OCI-LY1 (cell line): ENCODE results near the gene KLHL40.

ENCODE experiments used
- CTCF ChIP-seq: fragments of 200-600 bp; sonication (generic), shearing (Covaris generic); IDR thresholded peaks from 2 replicates; pipeline ENCODE4 v1.5.1; 2017; ENCODE audit warnings: mild to moderate bottlenecking, antibody characterized with exemption, low read length, moderate library complexity, mixed read lengths
- EZH2 ChIP-seq: fragments of 200-600 bp; sonication (generic), shearing (Covaris generic); IDR thresholded peaks from 2 replicates; pipeline ENCODE4 v1.8.0; 2017; ENCODE audit warnings: borderline replicate concordance, mixed run types, mild to moderate bottlenecking, antibody characterized with exemption, low read length, moderate library complexity, mixed read lengths

- TF ChIP-seq CTCF (no peak), EZH2 (no peak)
These were observed 48.3 kb upstream of the KLHL40 start for GRCh38 chr3:42637001-42637400.
